Stimulated activated CD8-positive, alpha-beta memory T cell treated with anti-CD3 and anti-CD28 coated beads, Interleukin-7, amount 100 ng/mL, for 48 hours (primary cell): Measurements from ENCODE around the gene DHRS4L2.
"Not testable (repeated sequence)": the region's sequence is repeated elsewhere in the genome, so short reads cannot be mapped to it uniquely, and the experiment has no call there.

ENCODE experiments used
- DNase-seq, 2 donors: peaks; one replicate each; pipeline ENCODE4 v3.0.0-alpha.2; 2020; ENCODE audit warnings: low read depth in 1 of 2; ENCODE audit errors: extremely low read depth in 1 of 2

The DHRS4L2 gene

DNA sequence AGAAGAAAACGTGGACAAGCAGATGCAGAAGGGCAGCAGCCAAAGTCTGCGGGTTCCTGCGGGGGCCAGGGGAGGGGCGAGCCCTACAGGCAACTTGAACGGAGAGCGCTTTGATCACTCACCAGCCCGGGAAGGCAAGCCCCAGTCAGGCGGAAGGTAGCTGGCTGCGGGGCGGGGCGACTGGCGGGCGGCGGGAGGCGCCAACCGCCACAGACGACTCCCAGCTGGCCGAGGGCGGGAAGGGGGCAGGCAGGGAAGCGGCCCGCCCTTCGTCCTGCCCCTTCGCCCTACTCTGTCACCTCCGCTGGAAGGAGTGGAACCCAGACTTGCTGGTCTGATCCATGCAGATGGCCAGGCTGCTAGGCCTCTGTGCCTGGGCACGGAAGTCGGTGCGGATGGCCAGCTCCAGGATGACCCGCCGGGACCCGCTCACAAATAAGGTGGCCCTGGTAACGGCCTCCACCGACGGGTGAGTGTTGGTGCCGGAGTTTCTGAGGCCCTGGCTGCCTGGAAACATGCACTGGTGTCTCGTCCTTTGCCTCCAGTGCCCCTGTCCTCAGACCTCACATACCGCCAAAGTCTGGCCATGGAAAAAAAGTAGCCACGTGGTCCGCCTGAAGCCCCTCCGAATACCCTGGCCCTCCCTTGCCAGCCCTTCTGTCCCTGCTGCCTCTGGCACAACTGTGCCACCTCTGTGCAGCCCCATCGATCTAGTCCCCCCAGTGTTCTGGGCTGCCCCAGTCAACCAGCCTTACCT, at the start of gene DHRS4L2:
Gene DHRS4L2, plus strand, starts transcription at position 323 of the 757 bp plus-strand sequence. Its CDS starts 19 bp downstream, at position 342.
- DNase-seq = peak; percentile 69 to 80

DNA sequence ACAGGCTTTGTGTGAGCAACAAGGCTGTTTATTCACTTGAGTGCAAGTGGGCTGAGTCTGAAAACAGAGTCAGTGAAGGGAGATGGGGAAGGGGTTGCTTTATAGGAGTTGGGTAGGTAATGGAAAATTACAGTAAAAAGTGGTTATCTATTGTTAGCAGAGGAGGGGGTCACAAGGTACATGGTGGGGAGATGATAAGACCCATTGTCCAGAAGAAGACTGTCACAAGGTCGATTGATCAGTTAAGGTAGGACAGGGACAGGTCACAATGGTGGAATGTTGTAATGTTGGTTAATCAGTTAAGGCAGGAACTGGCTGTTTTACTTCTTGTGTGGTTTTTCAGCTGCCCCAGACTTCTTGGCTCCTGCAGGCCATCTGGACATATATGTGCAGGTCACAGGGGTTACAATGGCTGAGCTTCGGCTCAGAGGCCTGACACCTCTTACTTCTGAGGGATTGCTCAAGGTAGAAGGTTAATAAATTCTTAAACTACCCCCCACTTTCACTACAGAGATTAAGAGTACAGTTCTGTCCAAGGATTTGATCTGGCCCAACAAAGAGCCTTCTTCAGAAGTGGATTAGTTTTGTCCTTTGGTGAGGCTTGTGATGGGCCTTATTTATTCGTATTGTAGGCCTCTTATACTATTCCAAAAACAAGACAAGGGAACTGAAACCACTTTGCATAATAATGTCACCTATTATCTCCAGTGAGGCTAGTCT, 49.0 kb upstream of the DHRS4L2 start:
- no peak for DNase-seq

DNA sequence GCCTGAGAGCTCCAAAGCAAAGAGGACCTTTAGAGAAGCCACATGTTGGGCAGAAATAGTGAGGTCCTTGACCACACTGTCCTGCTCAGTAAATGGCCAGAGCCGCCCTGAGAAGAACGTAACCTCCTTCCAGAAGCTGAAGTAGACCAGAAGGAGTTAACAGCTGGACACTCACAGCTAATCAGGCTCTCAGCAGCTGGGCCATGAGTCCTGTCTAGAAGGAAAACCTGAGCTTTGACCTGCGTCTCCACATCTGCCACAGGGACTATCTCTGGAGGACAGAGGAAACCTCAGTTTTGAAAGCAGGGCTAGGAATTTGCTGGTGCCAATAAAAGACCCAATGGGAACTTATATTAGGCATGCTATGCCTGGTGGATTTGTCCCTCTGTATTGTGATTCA, 47.5 kb upstream of the DHRS4L2 start:
- DNase-seq = no peak

DNA sequence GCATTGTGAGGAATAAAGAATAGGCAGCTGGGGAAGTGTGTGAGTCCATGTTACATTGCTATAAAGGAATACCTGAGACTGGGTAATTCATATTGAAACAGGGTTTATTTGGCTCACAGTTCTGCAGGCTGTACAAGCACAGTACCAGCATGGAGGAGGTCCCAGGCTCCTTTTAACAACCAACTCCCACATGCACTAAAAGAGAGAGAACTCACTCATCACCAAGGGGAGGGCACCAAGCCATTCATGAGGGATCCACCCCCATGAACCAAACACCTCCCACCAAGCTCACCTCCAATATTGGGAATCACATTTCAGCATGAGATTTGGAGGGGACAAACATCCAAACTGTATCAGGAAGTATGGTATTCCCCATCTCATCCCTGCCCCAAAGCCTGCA, 47.1 kb upstream of the DHRS4L2 start:
- DNase-seq = no peak

DNA sequence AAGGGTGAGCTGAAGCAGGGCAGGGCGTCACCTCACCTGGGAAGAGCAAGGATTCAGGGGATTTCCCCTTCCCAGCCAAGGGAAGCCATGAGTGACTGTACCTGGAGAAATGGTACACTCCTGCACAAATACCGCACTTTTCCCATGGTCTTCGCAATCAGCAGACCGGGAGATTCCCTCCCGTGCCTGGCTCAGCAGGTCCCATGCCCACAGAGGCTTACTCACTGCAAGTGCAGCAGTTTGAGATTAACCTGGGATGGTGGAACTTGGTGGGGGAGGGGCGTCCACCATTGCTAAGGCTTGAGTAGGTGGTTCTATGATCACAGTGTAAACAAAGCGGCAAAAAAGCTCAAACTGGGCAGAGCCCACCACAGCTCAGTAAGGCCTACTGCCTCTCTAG, 46.1 kb upstream of the DHRS4L2 start:
- DNase-seq = no peak

DNA sequence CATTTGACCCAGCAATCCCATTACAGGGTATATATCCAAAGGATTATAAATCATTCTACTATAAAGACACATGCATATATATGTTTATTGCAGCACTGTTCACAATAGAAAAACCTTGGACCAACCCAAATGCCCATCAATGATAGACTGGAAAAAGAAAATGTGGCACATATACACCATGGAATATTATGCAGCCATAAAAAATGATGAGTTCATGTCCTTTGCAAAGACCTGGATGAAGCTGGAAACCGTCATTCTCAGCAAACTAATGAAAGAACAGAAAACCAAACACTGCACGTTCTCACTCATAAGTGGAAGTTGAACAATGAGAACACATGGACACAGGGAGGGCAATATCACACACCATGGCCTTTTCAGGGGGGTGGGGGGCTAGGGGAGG, 39.7 kb upstream of the DHRS4L2 start:
- not testable (repeated sequence) for DNase-seq

DNA sequence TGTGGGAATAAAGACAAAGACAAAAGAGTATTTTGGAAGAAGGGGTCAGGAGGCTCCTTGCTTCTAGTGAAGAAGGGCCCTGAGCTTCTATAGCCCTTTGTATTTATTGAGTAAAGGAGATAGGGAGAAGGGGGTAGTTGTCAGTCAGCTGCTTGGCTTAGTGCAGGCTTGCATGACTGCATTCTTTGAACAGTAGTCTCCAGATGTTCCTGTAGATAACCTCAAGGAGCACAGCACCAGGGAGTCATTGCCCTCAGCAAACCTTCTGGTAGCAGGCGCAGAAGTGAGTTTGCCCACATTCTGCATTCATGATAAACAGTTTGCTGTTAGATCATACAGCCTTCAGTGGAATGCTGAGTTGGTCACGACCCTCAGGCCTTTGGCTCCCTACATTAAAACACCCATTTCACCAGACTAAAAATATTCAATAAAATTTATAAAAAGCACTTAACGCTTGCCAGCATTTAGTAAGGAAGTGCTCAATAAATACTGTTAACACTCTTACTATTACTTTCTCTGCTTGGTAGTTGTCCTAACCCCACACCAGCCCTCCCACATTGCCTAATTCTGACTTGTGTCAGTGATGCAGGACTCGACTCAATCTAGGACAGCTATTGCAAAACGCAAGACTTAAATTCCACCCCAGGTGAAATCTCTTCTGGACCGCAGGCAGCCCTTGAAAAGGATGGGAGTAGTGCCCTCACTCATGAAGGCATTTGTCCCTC, 38.2 kb upstream of the DHRS4L2 start:
- DNase-seq = no peak

DNA sequence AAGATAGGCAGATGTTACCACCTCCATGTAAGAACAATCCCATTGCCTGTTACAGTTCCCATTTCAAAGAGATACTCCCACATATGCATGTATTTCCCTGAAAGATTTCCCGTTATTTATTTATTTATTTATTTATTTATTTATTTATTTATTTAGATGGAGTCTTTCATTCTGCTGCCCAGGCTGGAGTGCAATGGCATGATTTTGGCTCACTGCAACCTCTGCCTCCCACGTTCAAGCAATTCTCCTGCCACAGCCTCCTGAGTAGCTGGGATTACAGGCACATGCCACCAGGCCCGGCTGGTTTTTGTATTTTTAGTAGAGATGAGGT, 37.6 kb upstream of the DHRS4L2 start:
- DNase-seq = not testable (repeated sequence)

DNA sequence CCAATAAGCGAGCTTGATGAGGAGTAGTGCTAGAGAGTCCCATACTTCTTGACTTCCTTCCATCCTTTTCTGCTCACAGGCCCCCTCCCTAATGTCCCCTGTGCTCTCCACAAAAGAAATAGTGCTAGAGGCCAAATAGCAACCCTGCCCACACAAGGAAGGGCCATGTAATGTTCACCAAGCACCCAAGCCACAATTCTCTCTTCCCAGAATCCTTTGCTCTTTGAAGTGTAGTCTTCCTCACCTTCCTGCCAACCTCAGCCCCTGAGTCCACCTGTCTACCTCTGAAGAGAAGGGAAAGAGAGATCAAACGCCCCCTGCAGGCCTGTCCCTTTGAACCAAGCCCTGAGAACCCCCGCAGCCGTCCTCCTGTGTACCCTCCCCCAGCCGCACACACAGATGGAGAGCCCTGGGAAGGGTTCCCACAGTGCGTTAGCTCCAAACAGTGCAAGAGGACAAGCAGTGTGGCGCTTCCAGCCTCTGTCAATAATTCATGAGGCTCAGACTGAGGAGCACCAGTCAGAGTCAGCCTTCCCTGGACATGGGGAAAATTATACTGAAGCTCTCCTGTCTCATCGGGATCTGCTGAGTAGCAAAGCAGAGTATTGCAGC, 37.0 kb upstream of the DHRS4L2 start:
- DNase-seq = no peak

DNA sequence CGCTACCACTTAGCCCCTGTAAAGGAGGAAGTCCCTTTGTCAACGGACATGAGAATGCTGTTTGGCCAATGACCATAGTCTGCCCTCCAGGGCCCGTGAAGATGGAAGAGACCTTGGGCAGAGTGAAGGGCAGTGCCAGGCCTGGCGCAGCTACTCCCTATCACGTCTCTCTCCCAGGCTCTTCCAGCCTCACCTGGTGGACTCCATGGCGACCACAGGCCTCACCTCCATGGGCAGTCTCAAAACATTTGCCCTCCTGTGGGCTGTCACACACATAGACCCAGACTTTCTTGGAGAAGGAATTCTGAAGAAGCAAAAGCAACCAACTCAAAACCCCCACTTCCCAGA, 35.6 kb upstream of the DHRS4L2 start:
- DNase-seq = not testable (repeated sequence)

DNA sequence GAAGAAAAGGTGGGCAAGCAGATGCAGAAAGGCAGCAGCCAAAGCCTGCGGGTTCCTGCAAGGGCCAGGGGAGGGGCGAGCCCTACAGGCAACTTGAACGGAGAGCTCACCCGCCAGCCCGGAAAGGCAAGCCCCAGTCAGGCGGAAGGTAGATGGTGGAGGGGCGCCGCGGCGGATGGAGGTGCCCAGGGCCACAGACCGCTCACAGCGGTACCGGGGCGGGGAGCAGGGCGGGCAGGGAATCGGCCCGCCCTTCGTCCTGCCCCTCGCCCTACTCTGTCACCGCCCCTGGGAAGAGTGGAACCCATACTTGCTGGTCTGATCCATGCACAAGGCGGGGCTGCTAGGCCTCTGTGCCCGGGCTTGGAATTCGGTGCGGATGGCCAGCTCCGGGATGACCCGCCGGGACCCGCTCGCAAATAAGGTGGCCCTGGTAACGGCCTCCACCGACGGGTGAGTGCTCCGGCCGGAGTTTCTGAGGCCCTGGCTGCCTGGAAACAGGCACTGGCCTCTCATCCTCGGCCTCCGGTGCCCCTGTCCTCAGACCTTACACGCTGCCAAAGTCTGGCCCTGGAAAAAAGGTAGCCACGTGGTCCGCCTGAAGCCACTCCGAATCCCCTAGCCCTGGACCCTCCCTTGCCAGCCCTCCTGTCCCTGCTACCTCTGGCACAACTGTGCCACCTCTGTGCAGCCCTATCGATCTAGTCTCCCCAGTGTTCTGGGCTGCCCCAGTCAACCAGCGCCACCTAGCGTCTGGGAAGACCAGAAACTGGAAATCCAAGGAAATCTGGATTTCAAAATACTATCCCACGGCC, 35.1 kb upstream of the DHRS4L2 start, which contains the start of gene DHRS4:
Gene DHRS4, plus strand, starts transcription at position 307 of the 815 bp plus-strand sequence. Its CDS starts 19 bp downstream, at position 326.
- DNase-seq = peak; percentile 48 to 72

DNA sequence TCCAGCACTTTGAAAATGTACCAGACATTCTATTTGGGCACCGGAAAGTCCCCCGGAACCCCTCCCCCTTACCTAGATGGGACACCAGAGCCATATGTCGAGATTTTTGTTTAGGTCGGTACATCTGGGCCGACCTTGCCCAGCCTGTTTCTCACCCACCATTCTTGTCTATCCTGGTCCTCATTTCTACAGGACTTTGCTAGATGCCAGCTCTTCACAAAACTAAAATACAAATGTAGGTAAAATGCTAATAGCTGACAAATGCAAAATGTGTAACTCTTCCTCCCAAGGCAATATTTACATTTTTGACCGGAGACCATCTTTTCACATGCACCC, 34.5 kb upstream of the DHRS4L2 start:
- DNase-seq = not testable (repeated sequence)

DNA sequence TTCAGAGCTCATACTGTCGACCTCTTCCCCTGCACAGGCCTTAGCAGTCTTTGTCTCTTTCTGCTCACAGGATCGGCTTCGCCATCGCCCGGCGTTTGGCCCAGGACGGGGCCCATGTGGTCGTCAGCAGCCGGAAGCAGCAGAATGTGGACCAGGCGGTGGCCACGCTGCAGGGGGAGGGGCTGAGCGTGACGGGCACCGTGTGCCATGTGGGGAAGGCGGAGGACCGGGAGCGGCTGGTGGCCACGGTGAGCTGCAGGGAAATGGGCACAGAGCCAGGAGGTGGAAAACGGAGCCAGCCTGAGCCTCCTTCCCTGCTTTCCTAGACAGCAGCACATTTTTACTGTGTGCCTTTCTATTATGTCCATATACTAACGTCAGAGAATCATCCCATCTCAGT, 33.8 kb upstream of the DHRS4L2 start:
- DNase-seq = not testable (repeated sequence)

DNA sequence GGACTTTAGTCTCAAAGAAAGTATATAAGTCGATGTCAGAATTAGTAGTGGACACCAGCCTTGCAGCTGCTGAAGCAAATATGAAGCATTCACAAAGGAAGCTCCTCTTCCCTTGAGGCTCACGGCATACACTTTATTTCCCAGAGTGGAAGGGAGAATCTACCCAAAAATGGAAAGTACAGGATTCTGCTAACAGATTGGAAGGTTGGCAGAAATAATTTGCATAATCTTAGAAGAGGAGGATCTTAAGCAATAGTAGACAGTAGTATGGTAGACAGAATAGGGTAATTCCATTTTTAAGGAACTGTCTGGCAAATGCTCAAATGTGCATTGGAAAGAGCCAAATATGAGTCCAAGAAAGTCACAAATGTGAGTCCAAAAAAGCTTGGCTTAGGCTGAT, 32.9 kb upstream of the DHRS4L2 start:
- DNase-seq = not testable (repeated sequence)

DNA sequence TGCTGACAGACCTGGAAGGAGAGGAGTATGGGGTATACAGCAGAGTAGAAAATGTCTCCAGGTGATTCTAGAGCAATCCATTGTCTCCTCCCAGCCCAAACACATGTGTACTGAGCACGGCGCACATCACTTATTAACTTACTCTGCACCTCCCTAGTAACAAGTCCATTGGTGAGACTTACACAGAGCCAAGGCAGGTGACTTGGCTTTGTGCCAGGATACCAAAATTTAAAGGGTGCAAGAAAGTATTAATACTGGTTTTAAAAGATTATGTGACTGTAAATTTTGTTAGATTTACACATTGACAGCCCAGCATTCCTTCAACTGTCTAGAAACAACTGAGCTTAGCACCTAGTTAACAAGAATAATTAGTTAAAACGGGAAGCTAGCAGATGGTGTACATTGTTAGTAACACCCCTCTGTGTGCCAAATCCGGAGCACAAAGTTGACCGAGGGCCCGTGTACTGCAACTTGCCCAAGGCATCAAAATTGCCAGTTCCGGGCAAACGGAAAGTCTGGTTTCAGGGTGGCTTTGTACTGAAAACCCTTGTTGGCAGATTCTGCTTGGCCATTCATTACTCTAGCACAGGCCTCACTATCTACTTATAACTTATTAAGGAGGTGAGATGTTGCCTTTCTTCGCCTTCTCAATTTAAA, 30.7 kb upstream of the DHRS4L2 start:
- not testable (repeated sequence) for DNase-seq

DNA sequence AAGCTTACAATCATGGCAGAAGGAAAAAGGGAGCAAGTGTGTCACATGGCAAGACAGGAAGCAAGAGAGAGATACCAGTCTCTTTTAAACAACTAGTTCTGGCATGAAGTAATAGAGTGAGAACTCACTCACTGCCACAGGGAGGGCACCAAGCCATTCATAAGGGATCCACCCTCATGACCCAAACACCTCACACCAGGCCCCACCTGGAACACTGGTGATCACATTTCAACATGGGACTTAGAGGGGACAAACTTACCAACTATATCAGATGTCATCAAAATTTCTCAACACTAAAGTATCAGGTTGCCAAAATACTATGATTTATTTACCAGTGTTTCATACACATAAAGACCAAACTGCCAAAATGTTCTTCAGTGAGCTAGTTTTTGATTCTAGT, 27.8 kb upstream of the DHRS4L2 start:
- DNase-seq = not testable (repeated sequence)

DNA sequence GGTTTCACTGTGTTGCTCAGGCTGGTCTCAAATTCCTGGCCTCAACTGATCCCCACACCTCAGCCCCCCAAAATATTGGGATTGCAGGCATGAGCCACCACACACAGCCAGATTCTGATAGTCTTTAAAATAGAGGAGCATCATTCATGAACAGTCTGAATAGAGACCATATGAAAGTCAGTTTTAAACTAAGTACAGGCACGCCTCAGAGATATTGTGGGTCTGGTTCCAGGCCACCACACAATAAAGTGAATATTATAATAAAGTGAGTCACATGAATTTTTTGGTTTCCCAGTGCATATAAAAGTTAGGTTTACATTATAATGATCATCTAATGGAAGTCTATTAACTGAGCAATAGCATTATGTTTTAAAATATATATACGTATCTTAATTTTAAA, 27.0 kb upstream of the DHRS4L2 start:
- not testable (repeated sequence) for DNase-seq

DNA sequence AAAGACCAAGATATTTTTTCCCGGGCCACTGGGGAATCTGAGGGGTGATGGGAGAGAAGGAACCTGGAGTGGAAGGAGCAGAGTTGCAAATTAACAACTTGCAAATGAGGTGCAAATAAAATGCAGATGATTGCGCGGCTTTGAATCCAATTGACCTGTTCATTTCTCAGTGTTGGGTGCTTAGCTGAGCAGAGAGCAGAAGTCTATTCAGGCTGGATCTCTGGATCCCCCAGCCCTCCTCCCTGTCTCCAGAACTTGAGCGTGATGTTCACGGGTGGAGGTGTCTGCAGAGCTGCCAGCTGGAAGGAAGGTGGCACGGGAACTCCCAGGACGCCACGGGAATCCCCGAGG, 19.6 kb upstream of the DHRS4L2 start:
- not testable (repeated sequence) for DNase-seq

DNA sequence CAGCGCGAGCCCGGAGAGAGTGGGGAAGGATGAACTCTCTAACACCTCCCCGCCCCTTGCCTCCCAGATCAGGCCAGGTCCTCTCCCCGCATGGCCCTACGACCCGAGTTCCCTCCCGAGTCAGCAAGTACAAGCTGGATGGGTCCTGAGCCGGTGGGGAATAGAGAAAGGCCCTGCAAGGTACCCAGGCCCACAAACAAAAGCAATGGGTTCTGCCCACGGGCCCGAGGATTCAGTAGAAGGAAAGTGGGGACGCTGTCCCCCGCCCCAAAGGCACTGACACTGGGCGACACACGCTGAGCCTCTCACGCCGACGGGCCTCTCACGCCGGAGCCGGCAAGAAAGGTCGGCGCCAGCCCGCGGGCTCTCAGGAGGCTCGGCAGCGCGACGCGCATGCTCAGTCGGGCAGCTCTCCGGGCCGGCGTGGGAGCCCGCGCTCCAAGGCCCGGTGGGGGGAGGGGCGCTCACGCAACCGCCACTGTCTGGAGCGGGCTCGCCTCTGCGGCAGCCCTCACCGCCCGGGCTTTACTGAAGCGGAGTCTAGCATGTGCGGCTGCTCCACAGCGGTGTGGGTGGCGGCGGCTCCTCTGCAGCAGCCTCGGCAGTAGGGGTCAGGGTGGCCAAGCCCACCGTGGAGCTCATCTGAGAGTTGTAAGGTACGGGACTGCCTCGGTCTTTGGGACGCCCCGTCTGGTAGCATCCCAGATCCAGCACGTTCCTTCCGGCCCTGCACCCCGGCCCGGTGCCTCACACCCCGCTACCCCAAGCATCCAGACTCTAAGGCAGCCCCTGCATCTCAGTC, 19.0 kb upstream of the DHRS4L2 start:
- DNase-seq = peak in 1 of 2 donors; percentile 27
